CD4-positive, CD25-positive, alpha-beta regulatory T cell (primary cell): ENCODE results near the gene CPA5. TPM values are rescaled to one million over a fixed set of nuclear protein-coding genes. Genes with fewer than 3 reads are reported as not detected.

Experiments used
- ATAC-seq, 2 donors: fragments of 150-1000 bp; cut with Tn5 transposase; one replicate each; pipeline ENCODE4 v1.10.0; 2021; ENCODE audit warnings: low read depth in 2 of 2, moderate number of reproducible peaks in 2 of 2, moderate library complexity in 1 of 2
- DNase-seq, 3 donors: peaks; one replicate each; pipeline versions ENCODE4 v3.0.0 to v3.0.0-alpha.2; 2012 to 2022; ENCODE audit warnings: mixed read lengths in 1 of 3
- H3K27ac ChIP-seq: one replicate; pipeline ENCODE4 v1.7.0; 2013; ENCODE audit warnings: mild to moderate bottlenecking, low read length; ENCODE audit not compliant: insufficient read depth, poor library complexity, severe bottlenecking
- H3K27me3 ChIP-seq: one replicate; pipeline ENCODE4 v1.7.0; 2013; ENCODE audit warnings: low read length; ENCODE audit not compliant: control insufficient read depth, insufficient read depth
- H3K36me3 ChIP-seq: one replicate; pipeline ENCODE4 v1.7.0; 2013; ENCODE audit warnings: mild to moderate bottlenecking, low read length, moderate library complexity; ENCODE audit not compliant: control insufficient read depth, insufficient read depth
- H3K4me1 ChIP-seq: 2 replicates; pipeline ENCODE4 v1.7.0; 2013; ENCODE audit warnings: mild to moderate bottlenecking, low read length; ENCODE audit not compliant: insufficient read depth, control insufficient read depth, poor library complexity, severe bottlenecking
- H3K4me3 ChIP-seq: one replicate; pipeline ENCODE4 v1.7.0; 2013; ENCODE audit warnings: low read depth, mild to moderate bottlenecking, low read length, moderate library complexity
- H3K9me3 ChIP-seq, 2 experiments: 1 replicate in 1 of 2; 2 replicates in 1 of 2; pipeline ENCODE4 v1.7.0; 2013; ENCODE audit warnings: low read length in 2 of 2, mild to moderate bottlenecking in 1 of 2, moderate library complexity in 1 of 2; ENCODE audit not compliant: control insufficient read depth in 2 of 2
- H3K27ac Mint-ChIP-seq, 3 donors: one replicate each; pipeline ENCODE4 v1.8.0; 2020 to 2022; ENCODE audit warnings: mild to moderate bottlenecking in 3 of 3, mixed read lengths in 3 of 3, moderate library complexity in 2 of 3
- H3K27me3 Mint-ChIP-seq: one replicate; pipeline ENCODE4 v1.8.0; 2022; ENCODE audit warnings: mild to moderate bottlenecking, mixed read lengths
- H3K36me3 Mint-ChIP-seq: one replicate; pipeline ENCODE4 v1.8.0; 2020; ENCODE audit warnings: mixed read lengths
- H3K4me1 Mint-ChIP-seq, 4 donors: one replicate each; pipeline ENCODE4 v1.8.0; 2020 to 2022; ENCODE audit warnings: mixed read lengths in 4 of 4, mild to moderate bottlenecking in 1 of 4
- H3K4me3 Mint-ChIP-seq, 4 donors: one replicate each; pipeline ENCODE4 v1.8.0; 2020 to 2022; ENCODE audit warnings: mild to moderate bottlenecking in 4 of 4, mixed read lengths in 4 of 4, moderate library complexity in 3 of 4
- H3K9me3 Mint-ChIP-seq, 7 donors: one replicate each; pipeline ENCODE4 v1.8.0; 2020 to 2022; ENCODE audit warnings: mixed read lengths in 7 of 7, mild to moderate bottlenecking in 3 of 7, moderate library complexity in 2 of 7
- polyA plus RNA-seq, 4 donors: library from polyadenylated mRNA; unstranded; fragments of 300-500 nt; fragmentation: Illumina TruSeq; gene quantifications; one replicate each; pipeline ENCODE4 v1.2.3, GENCODE V29; 2021
- total RNA-seq: library from RNA; stranded (reverse); gene quantifications from one replicate; pipeline ENCODE4 v1.2.3, GENCODE V29; 2022

Gene CPA5
- total and polyA plus RNA-seq, 5 donors from 2014 or later, result 4.3 to 86.2 (median 59.1) TPM

- H3K36me3 Mint-ChIP-seq, result no peaks in the 10 kb centered on the region
- Histone ChIP-seq H3K27me3 (no peaks in the 10 kb centered on the region), H3K4me1 (no peaks in the 10 kb centered on the region), H3K36me3 (no peaks in the 10 kb centered on the region), H3K4me3 (no peak overlapping the region), H3K9me3 (no peaks in the 10 kb centered on the region), H3K27ac (no peak overlapping the region)
- peaks cover 0 to 4% (median under 1%) of the 10 kb centered on the region in 4 donors for H3K4me1 Mint-ChIP-seq
- H3K4me3 Mint-ChIP-seq, result no peak overlapping the region
- H3K27ac Mint-ChIP-seq, result no peak overlapping the region
- DNase-seq, result no peak
- H3K27me3 Mint-ChIP-seq, result peaks cover 8% of the 10 kb centered on the region
- peaks cover 0 to 2% (median 0%) of the 10 kb centered on the region in 7 donors for H3K9me3 Mint-ChIP-seq
- ATAC-seq, result no peak
These were observed 2.3 kb downstream of the CPA5 start for GRCh38 chr7:130346941-130347340.

GRCh38 chr7:130349911-130350782 is 5.5 kb downstream of the CPA5 start:
- no peaks in the 10 kb centered on the region for H3K9me3 ChIP-seq
- Mint-ChIP-seq H3K36me3 (no peaks in the 10 kb centered on the region), H3K9me3 (peaks cover 0 to 4% (median 0%) of the 10 kb centered on the region in 7 donors), H3K4me3 (no peak overlapping the region), H3K27me3 (peaks cover 9% of the 10 kb centered on the region), H3K4me1 (peaks cover 0 to 7% (median 5%) of the 10 kb centered on the region in 4 donors), H3K27ac (peak overlapping the region in 1 of 3 donors; percentile 64)
- no peak for DNase-seq
- H3K36me3 ChIP-seq, result no peaks in the 10 kb centered on the region
- H3K4me3 ChIP-seq, result no peak overlapping the region
- no peaks in the 10 kb centered on the region for H3K27me3 ChIP-seq
- H3K4me1 ChIP-seq, result no peaks in the 10 kb centered on the region
- H3K27ac ChIP-seq, result no peak overlapping the region
- no peak for ATAC-seq

DNA sequence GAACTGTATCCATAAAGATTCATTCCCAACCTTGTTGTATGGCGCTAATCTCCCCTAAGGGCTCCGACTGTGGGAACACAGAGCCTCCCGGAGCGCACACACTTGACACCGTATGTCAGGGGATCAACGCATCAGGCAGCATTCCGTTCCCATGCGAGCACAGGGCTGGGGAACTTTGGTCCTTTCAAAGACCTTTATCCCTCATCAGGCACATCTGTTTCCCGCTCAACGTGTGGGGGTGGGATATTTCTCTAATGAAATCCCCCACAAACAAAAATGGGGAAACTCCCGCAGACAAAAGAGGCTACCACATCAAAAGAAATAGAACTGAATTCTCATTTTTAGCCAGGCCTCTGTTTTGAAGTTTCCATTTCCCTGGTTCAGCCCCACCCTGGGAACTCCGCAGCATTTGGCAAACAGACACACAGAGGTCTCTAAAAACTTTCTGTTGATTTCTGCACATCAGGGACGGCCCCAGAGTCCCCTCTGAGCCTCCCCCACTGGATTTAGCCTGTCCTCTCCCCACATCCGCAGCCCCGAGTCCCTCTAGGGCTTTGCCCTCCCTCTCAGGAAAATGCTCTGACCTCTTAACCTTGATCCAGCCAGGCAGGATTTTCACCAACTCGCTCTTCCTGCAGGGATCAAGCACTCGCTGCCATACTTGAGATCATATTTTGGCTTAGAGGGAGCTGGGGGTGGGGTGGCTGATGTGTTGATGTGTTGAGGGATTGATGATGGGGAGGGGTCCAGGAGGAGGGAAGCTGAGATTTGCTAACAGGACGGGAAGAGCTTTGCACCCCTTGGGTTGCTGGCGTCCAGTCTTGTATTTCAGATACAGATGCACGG is 6.6 kb downstream of the CPA5 start:
- Mint-ChIP-seq H3K4me3 (no peak overlapping the region), H3K27ac (no peak overlapping the region), H3K9me3 (peaks cover 0 to 4% (median 0%) of the 10 kb centered on the region in 7 donors), H3K4me1 (peaks cover 0 to 7% (median 5%) of the 10 kb centered on the region in 4 donors), H3K36me3 (no peaks in the 10 kb centered on the region), H3K27me3 (peaks cover 9% of the 10 kb centered on the region)
- Histone ChIP-seq H3K27me3 (no peaks in the 10 kb centered on the region), H3K4me3 (no peak overlapping the region), H3K4me1 (no peaks in the 10 kb centered on the region), H3K36me3 (no peaks in the 10 kb centered on the region), H3K9me3 (no peaks in the 10 kb centered on the region), H3K27ac (no peak overlapping the region)
- ATAC-seq (no peak), DNase-seq (no peak)

- DNase-seq (no peak), ATAC-seq (no peak)
- Mint-ChIP-seq H3K4me1 (peaks cover 0 to 7% (median 5%) of the 10 kb centered on the region in 4 donors), H3K9me3 (peaks cover 0 to 4% (median 0%) of the 10 kb centered on the region in 7 donors), H3K27ac (peak overlapping the region in 1 of 3 donors; percentile 32), H3K36me3 (peaks cover 2% of the 10 kb centered on the region), H3K4me3 (no peak overlapping the region), H3K27me3 (peaks cover 9% of the 10 kb centered on the region)
- Histone ChIP-seq H3K36me3 (no peaks in the 10 kb centered on the region), H3K27me3 (no peaks in the 10 kb centered on the region), H3K4me3 (no peak overlapping the region), H3K9me3 (no peaks in the 10 kb centered on the region), H3K27ac (no peak overlapping the region), H3K4me1 (no peaks in the 10 kb centered on the region)
These were observed 7.1 kb downstream of the CPA5 start for GRCh38 chr7:130351791-130352090.

- no peaks in the 10 kb centered on the region for H3K9me3 ChIP-seq
- H3K4me1 Mint-ChIP-seq, result peaks cover 0 to 7% (median 5%) of the 10 kb centered on the region in 4 donors
- H3K36me3 ChIP-seq, result no peaks in the 10 kb centered on the region
- H3K27me3 ChIP-seq, result no peaks in the 10 kb centered on the region
- peaks cover 0 to 4% (median 0%) of the 10 kb centered on the region in 7 donors for H3K9me3 Mint-ChIP-seq
- DNase-seq (no peak), ATAC-seq (no peak)
- H3K27me3 Mint-ChIP-seq, result peaks cover 9% of the 10 kb centered on the region
- no peaks in the 10 kb centered on the region for H3K4me1 ChIP-seq
- H3K4me3 ChIP-seq, result no peak overlapping the region
- H3K4me3 Mint-ChIP-seq, result no peak overlapping the region
- H3K36me3 Mint-ChIP-seq, result peaks cover 3% of the 10 kb centered on the region
- H3K27ac ChIP-seq, result no peak overlapping the region
- peak overlapping the region in 1 of 3 donors; percentile 32 for H3K27ac Mint-ChIP-seq
These were observed 7.8 kb downstream of the CPA5 start for GRCh38 chr7:130352194-130353074.

DNA sequence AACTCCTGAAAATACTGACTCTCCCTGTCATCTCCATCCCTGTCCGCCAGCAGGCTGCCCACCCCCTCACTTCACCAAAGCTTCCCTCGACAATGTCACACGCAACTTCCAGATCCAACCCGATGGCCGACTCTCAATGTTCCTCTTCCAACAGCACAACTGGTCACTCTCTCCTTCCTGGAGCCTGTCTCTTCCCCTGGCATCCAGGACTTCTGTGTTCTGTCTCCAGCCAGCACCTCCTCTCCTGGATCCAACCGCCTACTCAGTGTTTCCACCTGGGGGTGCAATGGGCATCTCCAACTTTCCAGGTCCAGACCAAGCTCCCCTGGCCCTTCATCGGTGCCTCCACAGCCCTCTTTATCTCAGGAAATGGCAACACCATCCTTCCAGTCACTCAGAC is 8.6 kb downstream of the CPA5 start:
- H3K27me3 Mint-ChIP-seq, result peaks cover 5% of the 10 kb centered on the region
- DNase-seq, result no peak
- Histone ChIP-seq H3K9me3 (no peaks in the 10 kb centered on the region), H3K4me1 (no peaks in the 10 kb centered on the region), H3K4me3 (no peak overlapping the region), H3K27me3 (no peaks in the 10 kb centered on the region), H3K36me3 (no peaks in the 10 kb centered on the region), H3K27ac (no peak overlapping the region)
- ATAC-seq, result no peak
- H3K36me3 Mint-ChIP-seq, result peaks cover 3% of the 10 kb centered on the region
- peaks cover 0 to 7% (median 5%) of the 10 kb centered on the region in 4 donors for H3K4me1 Mint-ChIP-seq
- H3K4me3 Mint-ChIP-seq, result no peak overlapping the region
- no peak overlapping the region for H3K27ac Mint-ChIP-seq
- H3K9me3 Mint-ChIP-seq, result peaks cover 0 to 2% (median 0%) of the 10 kb centered on the region in 7 donors
